ENCODE data around the gene OR11H1.
"Not testable (repeated sequence)": the region's sequence is repeated elsewhere in the genome, so short reads cannot be mapped to it uniquely, and the experiment has no call there.

Gene OR11H1

GRCh38 chr22:15527892-15528291 lies at the start of gene OR11H1:
OR11H1 (plus strand) TSS chr22:15528192; CDS start chr22:15528192, 0 bp downstream.
- not testable (repeated sequence) for DNase-seq (ENCODE audit: low spot score)

DNA sequence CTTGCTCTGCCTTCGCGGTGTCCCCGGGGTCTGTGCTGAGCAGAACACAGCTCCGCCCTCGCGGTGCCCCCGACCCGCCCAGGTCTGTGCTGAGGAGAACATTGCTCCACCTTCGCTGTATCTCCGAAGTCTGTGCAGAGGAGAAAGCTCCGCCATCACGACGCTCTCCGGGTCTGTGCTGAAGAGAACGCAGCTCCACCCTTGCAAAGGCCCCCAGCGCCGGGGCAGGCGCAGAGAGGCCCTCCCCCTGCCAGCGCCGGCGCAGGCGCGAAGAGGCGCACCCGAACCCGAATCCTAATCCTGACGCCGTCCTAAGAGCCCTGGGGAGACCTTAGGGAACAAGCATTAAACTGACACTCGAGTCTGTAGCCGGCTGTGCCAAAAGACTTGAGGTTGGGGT lies 18.0 kb upstream of the OR11H1 start:
- DNase-seq (ENCODE audit: low spot score): not testable (repeated sequence)

- DNase-seq (ENCODE audit: low spot score): not testable (repeated sequence)
Measured at GRCh38 chr22:15515896-15516295, 12.1 kb upstream of the OR11H1 start.

DNA sequence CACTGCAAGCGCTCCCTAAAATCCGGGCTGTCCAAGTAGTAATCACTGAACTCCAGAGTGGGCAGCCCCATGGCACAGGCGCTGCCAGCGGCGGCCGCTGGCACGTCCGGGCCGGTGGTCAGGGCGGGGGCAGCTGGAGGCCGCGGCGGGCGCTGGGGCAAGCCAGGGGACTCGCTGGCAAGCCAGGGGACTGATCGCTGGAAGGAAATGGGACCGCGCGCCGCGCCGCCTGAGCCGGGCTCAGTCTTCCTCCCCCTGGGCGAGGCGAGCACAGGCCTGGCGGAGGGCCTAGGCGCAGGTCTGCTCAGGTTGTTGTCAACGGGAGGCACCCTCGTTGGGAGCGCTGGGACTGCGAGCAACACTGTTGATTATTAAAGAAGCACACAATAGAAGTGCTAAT lies 25.8 kb downstream of the OR11H1 start:
- peak; percentile 16 for DNase-seq (ENCODE audit: low spot score)

DNA sequence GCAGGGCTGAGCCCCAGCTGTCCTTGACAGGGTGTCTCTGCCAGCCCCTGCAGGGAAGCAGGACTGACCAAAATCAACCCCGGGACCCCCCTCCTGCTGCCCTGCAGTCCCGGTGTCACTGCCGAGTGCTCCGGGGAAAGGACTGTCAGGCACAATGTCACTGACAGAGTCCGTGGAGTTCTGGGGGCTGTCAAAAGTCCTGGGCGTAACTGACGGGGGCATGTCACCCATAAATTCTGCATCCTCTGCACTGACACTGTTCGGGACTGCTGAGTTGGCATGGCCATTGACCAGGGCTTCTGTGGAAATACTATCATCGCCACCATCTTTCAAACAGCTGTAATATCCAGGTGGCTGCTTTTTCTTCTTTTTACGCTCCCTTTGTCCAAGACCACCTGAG lies 35.5 kb downstream of the OR11H1 start:
- not testable (repeated sequence) for DNase-seq (ENCODE audit: low spot score)

- DNase-seq (ENCODE audit: low spot score): not testable (repeated sequence)
Measured at GRCh38 chr22:15565063-15565462, 37.1 kb downstream of the OR11H1 start.
